DOHH2 (cell line): Measurements from ENCODE around the gene TIRAP.

ENCODE experiments used
- H3F3A ChIP-seq: fragments of 200-600 bp; sonication (generic), shearing (Covaris generic); 2 replicates; pipeline ENCODE4 v1.6.0; 2016; ENCODE audit warnings: antibody characterized with exemption, mild to moderate bottlenecking; ENCODE audit not compliant: control insufficient read depth, insufficient read depth
- H3K27ac ChIP-seq: fragments of 200-600 bp; sonication (generic); 2 replicates; pipeline ENCODE4 v1.5.1; 2014; ENCODE audit warnings: low read depth, mild to moderate bottlenecking, low read length, moderate library complexity
- H3K27me3 ChIP-seq: fragments of 200-600 bp; sonication (generic); 2 replicates; pipeline ENCODE4 v1.6.1; 2014; ENCODE audit warnings: mild to moderate bottlenecking, low read length, mixed read lengths; ENCODE audit not compliant: control insufficient read depth
- H3K36me3 ChIP-seq: fragments of 200-600 bp; sonication (generic); 2 replicates; pipeline ENCODE4 v1.6.1; 2014; ENCODE audit warnings: mild to moderate bottlenecking, low read length, moderate library complexity, mixed read lengths; ENCODE audit not compliant: control insufficient read depth
- H3K4me1 ChIP-seq: fragments of 200-600 bp; sonication (generic); 2 replicates; pipeline ENCODE4 v1.6.1; 2014; ENCODE audit warnings: mild to moderate bottlenecking, low read length, mixed read lengths; ENCODE audit not compliant: control insufficient read depth
- H3K4me2 ChIP-seq: fragments of 200-600 bp; sonication (generic); 2 replicates; pipeline ENCODE4 v1.6.0; 2014; ENCODE audit warnings: mild to moderate bottlenecking, low read length, moderate library complexity
- H3K4me3 ChIP-seq: fragments of 200-600 bp; sonication (generic); 2 replicates; pipeline ENCODE4 v1.5.1; 2014; ENCODE audit warnings: mild to moderate bottlenecking, low read length, mixed read lengths
- H3K79me2 ChIP-seq: fragments of 200-600 bp; sonication (generic); 2 replicates; pipeline ENCODE4 v1.6.1; 2014; ENCODE audit warnings: mild to moderate bottlenecking, low read length, mixed read lengths; ENCODE audit not compliant: control insufficient read depth
- H3K9me2 ChIP-seq: fragments of 200-600 bp; sonication (generic); replicated peaks from 2 replicates; pipeline ENCODE4 v1.6.1; 2014; ENCODE audit warnings: mild to moderate bottlenecking, low read length, mixed read lengths; ENCODE audit not compliant: control insufficient read depth
- H3K9me3 ChIP-seq: fragments of 200-600 bp; sonication (generic); 2 replicates; pipeline ENCODE4 v1.6.1; 2014; ENCODE audit warnings: antibody characterized with exemption, low read length, mixed read lengths; ENCODE audit not compliant: control insufficient read depth, insufficient read depth
- H4K20me1 ChIP-seq: fragments of 200-600 bp; sonication (generic); 2 replicates; pipeline ENCODE4 v1.6.0; 2014; ENCODE audit warnings: low read depth, mild to moderate bottlenecking, antibody characterized with exemption, low read length, moderate library complexity; ENCODE audit not compliant: control insufficient read depth, insufficient read depth
- CTCF ChIP-seq: fragments of 200-600 bp; sonication (generic); IDR thresholded peaks from one replicate; pipeline ENCODE4 v1.5.1; 2014; ENCODE audit warnings: antibody characterized with exemption, mild to moderate bottlenecking, low read depth, low read length; ENCODE audit not compliant: poor library complexity, severe bottlenecking
- EZH2phosphoT487 ChIP-seq: fragments of 200-600 bp; sonication (generic); IDR thresholded peaks from 2 replicates; pipeline ENCODE4 v1.6.1; 2017; ENCODE audit warnings: borderline replicate concordance, mild to moderate bottlenecking, antibody characterized with exemption, low read length, moderate library complexity, mixed read lengths

The TIRAP gene

DNA sequence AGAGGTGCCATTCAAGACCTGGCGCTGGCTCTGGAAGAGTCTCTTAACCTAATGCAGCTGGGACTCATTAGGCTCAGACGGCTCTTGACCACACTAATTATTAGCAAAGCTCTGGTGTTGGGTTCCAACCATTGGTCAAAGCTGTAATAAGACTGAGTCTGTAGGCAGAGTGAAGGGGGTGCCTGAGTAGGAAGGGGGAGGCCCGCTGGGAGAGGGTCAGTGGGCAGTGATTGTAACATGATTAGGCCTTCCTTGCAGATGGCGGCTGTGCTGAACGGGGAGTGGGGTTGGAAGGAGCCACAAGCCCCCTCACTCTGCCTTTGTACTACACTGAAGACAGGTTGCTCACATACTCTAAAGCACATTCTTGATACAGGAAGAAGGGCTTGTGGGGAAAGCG is 19.4 kb upstream of the TIRAP start:
- Histone ChIP-seq H4K20me1 (peaks cover 6% of the 10 kb centered on the region; the same call in 1 of the 2 replicates), H3K4me2 (no peak overlapping the region), H3K9me3 (no peaks in the 10 kb centered on the region), H3K27me3 (no peaks in the 10 kb centered on the region), H3K4me3 (no peak overlapping the region), H3K9me2 (no peaks in the 10 kb centered on the region), H3F3A (peaks cover 17% of the 10 kb centered on the region), H3K36me3 (peaks cover 76% of the 10 kb centered on the region), H3K27ac (no peak overlapping the region), H3K4me1 (peaks cover 10% of the 10 kb centered on the region), H3K79me2 (peaks cover 28% of the 10 kb centered on the region)
- TF ChIP-seq CTCF (no peak), EZH2phosphoT487 (no peak)

GRCh38 chr11:126265811-126266210 is 17.1 kb upstream of the TIRAP start:
- Histone ChIP-seq H3K27me3 (no peaks in the 10 kb centered on the region), H3K9me3 (no peaks in the 10 kb centered on the region), H3K9me2 (no peaks in the 10 kb centered on the region), H3K4me1 (peaks cover 22% of the 10 kb centered on the region), H3K27ac (no peak overlapping the region), H3F3A (0 out of 2 replicates have a peak, but pooled peaks cover 4% of the 10 kb centered on the region), H3K36me3 (peaks cover 76% of the 10 kb centered on the region), H3K79me2 (peaks cover 49% of the 10 kb centered on the region), H3K4me2 (no peak overlapping the region), H4K20me1 (peaks cover 6% of the 10 kb centered on the region; the same call in 1 of the 2 replicates), H3K4me3 (no peak overlapping the region)
- TF ChIP-seq CTCF (no peak), EZH2phosphoT487 (no peak)

GRCh38 chr11:126267650-126268049 is 15.2 kb upstream of the TIRAP start:
- H3K9me2 ChIP-seq = no peaks in the 10 kb centered on the region
- H3K9me3 ChIP-seq = no peaks in the 10 kb centered on the region
- no peaks in the 10 kb centered on the region for H3F3A ChIP-seq
- peaks cover 6% of the 10 kb centered on the region; the same call in 1 of the 2 replicates for H4K20me1 ChIP-seq
- peak overlapping the region; percentile 99 for H3K4me3 ChIP-seq
- H3K27ac ChIP-seq = peak overlapping the region; percentile 40; the same call in 1 of the 2 replicates
- H3K4me2 ChIP-seq = peak overlapping the region; percentile 84
- no peaks in the 10 kb centered on the region for H3K27me3 ChIP-seq
- H3K79me2 ChIP-seq = peaks cover 59% of the 10 kb centered on the region
- H3K36me3 ChIP-seq = peaks cover 72% of the 10 kb centered on the region
- TF ChIP-seq EZH2phosphoT487 = no peak
- H3K4me1 ChIP-seq = peaks cover 22% of the 10 kb centered on the region

- Histone ChIP-seq H4K20me1 (peaks cover 6% of the 10 kb centered on the region; the same call in 1 of the 2 replicates), H3K36me3 (peaks cover 72% of the 10 kb centered on the region), H3K9me2 (no peaks in the 10 kb centered on the region), H3K9me3 (no peaks in the 10 kb centered on the region), H3K4me3 (peak overlapping the region; percentile 99), H3K4me2 (peak overlapping the region; percentile 84), H3K79me2 (peaks cover 59% of the 10 kb centered on the region), H3K27ac (peak overlapping the region; percentile 40), H3K27me3 (no peaks in the 10 kb centered on the region), H3F3A (no peaks in the 10 kb centered on the region), H3K4me1 (peaks cover 22% of the 10 kb centered on the region)
- no peak for TF ChIP-seq CTCF
- no peak for TF ChIP-seq EZH2phosphoT487
Observed at GRCh38 chr11:126268361-126268707, 14.6 kb upstream of the TIRAP start.
